Measurements from ENCODE around the gene RGS6. TPM values are rescaled to one million over a fixed set of nuclear protein-coding genes. Genes with fewer than 3 reads are reported as not detected.

The RGS6 gene
- total RNA-seq, 1 donor from 2014 or later = not detected

GRCh38 chr14:72060917-72061316 is 128.7 kb downstream of the RGS6 start:
- no peak overlapping the region for H3K4me3 ChIP-seq (ENCODE audit: low read depth, low read length)
- no peaks in the 10 kb centered on the region for H3K36me3 ChIP-seq (ENCODE audit: control insufficient read depth, insufficient read depth, low read length)
- no peak for TF ChIP-seq CTCF (IDR thresholded peaks at IDR 0.05; ENCODE audit: insufficient read depth, low read length, poor library complexity, severe bottlenecking)
- H3K27me3 ChIP-seq (ENCODE audit: control insufficient read depth, insufficient read depth, low read length) = no peaks in the 10 kb centered on the region
- no peak for DNase-seq (ENCODE audit: low read depth)

GRCh38 chr14:72061718-72062117 is 129.5 kb downstream of the RGS6 start:
- no peak for TF ChIP-seq CTCF (IDR thresholded peaks at IDR 0.05; ENCODE audit: insufficient read depth, low read length, poor library complexity, severe bottlenecking)
- no peak overlapping the region for H3K4me3 ChIP-seq (ENCODE audit: low read depth, low read length)
- no peaks in the 10 kb centered on the region for H3K36me3 ChIP-seq (ENCODE audit: control insufficient read depth, insufficient read depth, low read length)
- DNase-seq (ENCODE audit: low read depth) = no peak
- H3K27me3 ChIP-seq (ENCODE audit: control insufficient read depth, insufficient read depth, low read length) = no peaks in the 10 kb centered on the region

GRCh38 chr14:72063761-72064282 is 131.6 kb downstream of the RGS6 start:
- H3K27me3 ChIP-seq (ENCODE audit: control insufficient read depth, insufficient read depth, low read length) = no peaks in the 10 kb centered on the region
- no peaks in the 10 kb centered on the region for H3K36me3 ChIP-seq (ENCODE audit: control insufficient read depth, insufficient read depth, low read length)
- TF ChIP-seq CTCF (IDR thresholded peaks at IDR 0.05; ENCODE audit: insufficient read depth, low read length, poor library complexity, severe bottlenecking) = no peak
- DNase-seq (ENCODE audit: low read depth) = no peak
- H3K4me3 ChIP-seq (ENCODE audit: low read depth, low read length) = no peak overlapping the region

- Histone ChIP-seq H3K36me3 (ENCODE audit: control insufficient read depth, insufficient read depth, low read length) (no peaks in the 10 kb centered on the region), H3K4me3 (ENCODE audit: low read depth, low read length) (no peak overlapping the region)
- no peak for TF ChIP-seq CTCF (IDR thresholded peaks at IDR 0.05; ENCODE audit: insufficient read depth, low read length, poor library complexity, severe bottlenecking)
Observed at GRCh38 chr14:72064501-72064900, 132.3 kb downstream of the RGS6 start.

GRCh38 chr14:72070458-72070857 is 138.2 kb downstream of the RGS6 start:
- no peak for DNase-seq (ENCODE audit: low read depth)
- H3K36me3 ChIP-seq (ENCODE audit: control insufficient read depth, insufficient read depth, low read length) = no peaks in the 10 kb centered on the region
- H3K27me3 ChIP-seq (ENCODE audit: control insufficient read depth, insufficient read depth, low read length) = no peaks in the 10 kb centered on the region
- TF ChIP-seq CTCF (IDR thresholded peaks at IDR 0.05; ENCODE audit: insufficient read depth, low read length, poor library complexity, severe bottlenecking) = no peak
- H3K4me3 ChIP-seq (ENCODE audit: low read depth, low read length) = no peak overlapping the region

More at GRCh38 chr14:72064501-72064900, 132.3 kb downstream of the RGS6 start:
- DNase-seq (ENCODE audit: low read depth) = no peak
- no peaks in the 10 kb centered on the region for H3K27me3 ChIP-seq (ENCODE audit: control insufficient read depth, insufficient read depth, low read length)

- Histone ChIP-seq H3K27me3 (ENCODE audit: control insufficient read depth, insufficient read depth, low read length) (no peaks in the 10 kb centered on the region), H3K4me3 (ENCODE audit: low read depth, low read length) (no peak overlapping the region), H3K36me3 (ENCODE audit: control insufficient read depth, insufficient read depth, low read length) (no peaks in the 10 kb centered on the region)
- TF ChIP-seq CTCF (IDR thresholded peaks at IDR 0.05; ENCODE audit: insufficient read depth, low read length, poor library complexity, severe bottlenecking) = no peak
- no peak for DNase-seq (ENCODE audit: low read depth)
Observed at GRCh38 chr14:72075649-72076334, 143.6 kb downstream of the RGS6 start.
